Lower leg skin (tissue), 3 donors: ENCODE measurements around the gene AMPH.

Source experiments
- POLR2A ChIP-seq, 2 donors: fragments of 450-650 bp; IDR thresholded peaks; one replicate each; pipeline ENCODE4 v1.6.1; 2016 to 2017; ENCODE audit warnings: antibody characterized with exemption in 2 of 2, mild to moderate bottlenecking in 1 of 2, moderate library complexity in 1 of 2
- TF ChIP-seq, protein P1 (sequence below), 3 donors: fragments of 450-650 bp; IDR thresholded peaks; one replicate each; pipeline ENCODE4 v1.5.1; 2016; ENCODE audit warnings: antibody characterized with exemption in 3 of 3, mild to moderate bottlenecking in 3 of 3, moderate library complexity in 2 of 3

DNA sequence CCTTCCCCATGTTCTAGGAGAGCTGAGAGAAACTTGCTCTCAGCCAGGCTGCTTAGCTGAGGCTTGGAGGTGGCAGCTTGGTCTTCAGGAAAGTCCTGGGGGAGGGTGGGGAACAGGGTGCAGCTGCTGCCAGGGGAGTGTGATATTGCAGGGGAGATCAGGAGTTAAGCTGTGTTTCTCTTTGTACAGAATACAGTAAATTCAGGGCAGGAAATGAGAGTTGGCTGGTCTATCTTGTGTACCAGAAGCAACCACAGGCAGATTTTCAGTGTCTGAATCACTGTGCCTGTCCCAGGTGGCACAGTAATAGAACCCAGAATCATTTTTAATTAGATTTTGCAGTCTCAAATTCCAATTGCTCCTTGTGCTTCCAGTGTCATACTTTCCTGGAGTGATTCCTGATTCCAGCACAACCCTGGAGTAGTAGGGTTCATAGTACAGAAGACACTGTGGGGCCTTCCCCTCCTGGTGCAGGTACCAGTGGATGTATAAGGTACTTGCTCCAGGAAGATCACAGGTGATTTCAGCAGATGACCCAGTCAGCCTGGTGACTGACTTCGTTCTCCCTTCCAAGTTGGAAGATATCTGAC lies 263.8 kb downstream of the AMPH start:
- no peak for TF ChIP-seq POLR2A (IDR thresholded peaks at IDR 0.05)
- TF ChIP-seq, protein P1, sequence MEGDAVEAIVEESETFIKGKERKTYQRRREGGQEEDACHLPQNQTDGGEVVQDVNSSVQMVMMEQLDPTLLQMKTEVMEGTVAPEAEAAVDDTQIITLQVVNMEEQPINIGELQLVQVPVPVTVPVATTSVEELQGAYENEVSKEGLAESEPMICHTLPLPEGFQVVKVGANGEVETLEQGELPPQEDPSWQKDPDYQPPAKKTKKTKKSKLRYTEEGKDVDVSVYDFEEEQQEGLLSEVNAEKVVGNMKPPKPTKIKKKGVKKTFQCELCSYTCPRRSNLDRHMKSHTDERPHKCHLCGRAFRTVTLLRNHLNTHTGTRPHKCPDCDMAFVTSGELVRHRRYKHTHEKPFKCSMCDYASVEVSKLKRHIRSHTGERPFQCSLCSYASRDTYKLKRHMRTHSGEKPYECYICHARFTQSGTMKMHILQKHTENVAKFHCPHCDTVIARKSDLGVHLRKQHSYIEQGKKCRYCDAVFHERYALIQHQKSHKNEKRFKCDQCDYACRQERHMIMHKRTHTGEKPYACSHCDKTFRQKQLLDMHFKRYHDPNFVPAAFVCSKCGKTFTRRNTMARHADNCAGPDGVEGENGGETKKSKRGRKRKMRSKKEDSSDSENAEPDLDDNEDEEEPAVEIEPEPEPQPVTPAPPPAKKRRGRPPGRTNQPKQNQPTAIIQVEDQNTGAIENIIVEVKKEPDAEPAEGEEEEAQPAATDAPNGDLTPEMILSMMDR (IDR thresholded peaks at IDR 0.05), result no peak
